HG03354 (cell line): ENCODE measurements around the gene RPTOR.
"Not testable (repeated sequence)": the region's sequence is repeated elsewhere in the genome, so short reads cannot be mapped to it uniquely, and the experiment has no call there.

Source experiments
- ATAC-seq: cut with Tn5 transposase; IDR thresholded peaks from one replicate; pipeline ENCODE4 v1.9.1; 2021; ENCODE audit warnings: mild to moderate bottlenecking; ENCODE audit not compliant: unreplicated experiment, poor library complexity, severe bottlenecking

The RPTOR gene

GRCh38 chr17:80797222-80797621 lies 252.6 kb downstream of the RPTOR start:
- ATAC-seq, result not testable (repeated sequence)

GRCh38 chr17:80797741-80798594 lies 253.3 kb downstream of the RPTOR start:
- no peak for ATAC-seq

- ATAC-seq, result no peak
Observed at GRCh38 chr17:80798595-80799537, 254.2 kb downstream of the RPTOR start.

GRCh38 chr17:80799538-80800480 lies 255.2 kb downstream of the RPTOR start:
- no peak for ATAC-seq

GRCh38 chr17:80800481-80801391 lies 256.1 kb downstream of the RPTOR start:
- no peak for ATAC-seq

GRCh38 chr17:80802626-80803450 lies 258.2 kb downstream of the RPTOR start:
- no peak for ATAC-seq

GRCh38 chr17:80803451-80804428 lies 259.1 kb downstream of the RPTOR start:
- no peak for ATAC-seq

GRCh38 chr17:80804466-80804865 lies 259.8 kb downstream of the RPTOR start:
- ATAC-seq, result no peak

- ATAC-seq, result no peak
Observed at GRCh38 chr17:80805032-80805751, 260.6 kb downstream of the RPTOR start.

- no peak for ATAC-seq
Observed at GRCh38 chr17:80807014-80807413, 262.4 kb downstream of the RPTOR start.

GRCh38 chr17:80807882-80808281 lies 263.2 kb downstream of the RPTOR start:
- no peak for ATAC-seq

GRCh38 chr17:80811181-80812105 lies 266.8 kb downstream of the RPTOR start:
- ATAC-seq, result no peak

GRCh38 chr17:80812362-80813088 lies 267.9 kb downstream of the RPTOR start:
- no peak for ATAC-seq

- no peak for ATAC-seq
Observed at GRCh38 chr17:80813318-80813717, 268.7 kb downstream of the RPTOR start.
